Calu3 (cell line): ENCODE data around the gene TCF4. TPM values are rescaled to one million over a fixed set of nuclear protein-coding genes. Genes with fewer than 3 reads are reported as not detected.

ENCODE experiments used
- BruUV-seq: library from RNA; stranded (reverse); fragments of 400-500 nt; replicated peaks from 2 replicates; lab custom pipeline; 2021; lab: Mats Ljungman, UMichigan
- CTCF ChIA-PET: fragments of 300-600 bp; sonication (Branson Sonifier 250); formaldehyde crosslinking; loops from one replicate; lab custom pipeline; 2022; ENCODE audit warnings: antibody characterized with exemption; lab: Charles Lee
- DNase-seq: peaks from one replicate; pipeline ENCODE4 v3.0.0; 2022
- H3K27ac Mint-ChIP-seq: one replicate; pipeline ENCODE4 v1.8.0; 2022; ENCODE audit warnings: mixed read lengths; ENCODE audit not compliant: unreplicated experiment
- H3K27me3 Mint-ChIP-seq: one replicate; pipeline ENCODE4 v1.8.0; 2022; ENCODE audit warnings: mixed read lengths; ENCODE audit not compliant: unreplicated experiment
- H3K36me3 Mint-ChIP-seq: one replicate; pipeline ENCODE4 v1.8.0; 2022; ENCODE audit warnings: mild to moderate bottlenecking, moderate library complexity, mixed read lengths; ENCODE audit not compliant: insufficient read depth, unreplicated experiment
- H3K4me1 Mint-ChIP-seq: one replicate; pipeline ENCODE4 v1.8.0; 2022; ENCODE audit warnings: mild to moderate bottlenecking, low read depth, mixed read lengths; ENCODE audit not compliant: unreplicated experiment
- H3K4me3 Mint-ChIP-seq: one replicate; pipeline ENCODE4 v1.8.0; 2022; ENCODE audit warnings: mild to moderate bottlenecking, low read depth, moderate library complexity, mixed read lengths; ENCODE audit not compliant: unreplicated experiment
- H3K9me3 Mint-ChIP-seq: one replicate; pipeline ENCODE4 v1.8.0; 2022; ENCODE audit warnings: low read depth, mixed read lengths; ENCODE audit not compliant: unreplicated experiment
- intact Hi-C: fragments of 100-400 bp; cut with micrococcal nuclease; formaldehyde crosslinking; loops from one replicate; pipeline ENCODE4 v1.10.0; 2022; ENCODE audit not compliant: unreplicated experiment
- total RNA-seq: library from RNA; stranded (reverse); gene quantifications from 2 replicates; pipeline ENCODE4 v1.2.3, GENCODE V29; 2022
- TF ChIP-seq, protein P1 (sequence below): fragments of 200-600 bp; IDR thresholded peaks from one replicate; pipeline ENCODE4 v1.8.0; 2022; ENCODE audit warnings: antibody characterized with exemption; ENCODE audit not compliant: unreplicated experiment

TCF4 gene
- total RNA-seq, 1 experiment from 2014 or later = 0.21 TPM

- CTCF ChIA-PET = no interaction called here
- H3K9me3 Mint-ChIP-seq = no peaks in the 10 kb centered on the region
- TF ChIP-seq, protein P1, sequence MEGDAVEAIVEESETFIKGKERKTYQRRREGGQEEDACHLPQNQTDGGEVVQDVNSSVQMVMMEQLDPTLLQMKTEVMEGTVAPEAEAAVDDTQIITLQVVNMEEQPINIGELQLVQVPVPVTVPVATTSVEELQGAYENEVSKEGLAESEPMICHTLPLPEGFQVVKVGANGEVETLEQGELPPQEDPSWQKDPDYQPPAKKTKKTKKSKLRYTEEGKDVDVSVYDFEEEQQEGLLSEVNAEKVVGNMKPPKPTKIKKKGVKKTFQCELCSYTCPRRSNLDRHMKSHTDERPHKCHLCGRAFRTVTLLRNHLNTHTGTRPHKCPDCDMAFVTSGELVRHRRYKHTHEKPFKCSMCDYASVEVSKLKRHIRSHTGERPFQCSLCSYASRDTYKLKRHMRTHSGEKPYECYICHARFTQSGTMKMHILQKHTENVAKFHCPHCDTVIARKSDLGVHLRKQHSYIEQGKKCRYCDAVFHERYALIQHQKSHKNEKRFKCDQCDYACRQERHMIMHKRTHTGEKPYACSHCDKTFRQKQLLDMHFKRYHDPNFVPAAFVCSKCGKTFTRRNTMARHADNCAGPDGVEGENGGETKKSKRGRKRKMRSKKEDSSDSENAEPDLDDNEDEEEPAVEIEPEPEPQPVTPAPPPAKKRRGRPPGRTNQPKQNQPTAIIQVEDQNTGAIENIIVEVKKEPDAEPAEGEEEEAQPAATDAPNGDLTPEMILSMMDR = no peak
- no TSS peak for BruUV-seq
- H3K4me3 Mint-ChIP-seq = no peak overlapping the region
- no peak for DNase-seq
- no peak overlapping the region for H3K27ac Mint-ChIP-seq
- no peaks in the 10 kb centered on the region for H3K36me3 Mint-ChIP-seq
- H3K4me1 Mint-ChIP-seq = no peaks in the 10 kb centered on the region
- no peaks in the 10 kb centered on the region for H3K27me3 Mint-ChIP-seq
- intact Hi-C loops = no loop called here
Measured at GRCh38 chr18:55529581-55529980, 58.4 kb downstream of the TCF4 start.

DNA sequence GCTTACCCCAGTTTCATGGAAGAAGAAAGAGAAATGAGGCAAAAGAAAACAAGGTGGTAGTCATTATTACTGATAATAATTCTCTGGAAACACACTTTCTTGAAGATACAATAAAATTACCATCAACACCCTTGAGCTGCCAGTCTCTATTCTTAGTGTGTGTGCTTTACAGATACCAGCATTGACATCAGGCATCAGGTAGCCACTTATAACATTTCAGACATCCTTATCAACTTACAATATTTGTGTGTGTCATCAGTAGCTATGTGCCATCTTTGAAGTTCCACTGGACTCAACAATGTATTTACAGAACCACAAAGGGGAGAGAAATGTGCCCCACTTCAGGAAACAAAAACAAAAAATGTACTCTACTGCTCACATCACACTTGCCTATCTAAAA, 62.1 kb downstream of the TCF4 start:
- Mint-ChIP-seq H3K27ac (no peak overlapping the region), H3K27me3 (no peaks in the 10 kb centered on the region), H3K4me1 (no peaks in the 10 kb centered on the region), H3K36me3 (no peaks in the 10 kb centered on the region), H3K4me3 (no peak overlapping the region), H3K9me3 (no peaks in the 10 kb centered on the region)
- CTCF ChIA-PET = no interaction called here
- intact Hi-C loops = no loop called here
- DNase-seq = no peak
- BruUV-seq = no TSS peak
- TF ChIP-seq, protein P1 = no peak

GRCh38 chr18:55524353-55525073, 63.5 kb downstream of the TCF4 start:
- H3K9me3 Mint-ChIP-seq = no peaks in the 10 kb centered on the region

GRCh38 chr18:55523001-55523400, 65.0 kb downstream of the TCF4 start:
- CTCF ChIA-PET = no interaction called here
- H3K27me3 Mint-ChIP-seq = no peaks in the 10 kb centered on the region
- no peak for DNase-seq
- intact Hi-C loops = no loop called here
- H3K36me3 Mint-ChIP-seq = no peaks in the 10 kb centered on the region
- no peaks in the 10 kb centered on the region for H3K9me3 Mint-ChIP-seq
- no peaks in the 10 kb centered on the region for H3K4me1 Mint-ChIP-seq
- no TSS peak for BruUV-seq
- TF ChIP-seq, protein P1 = no peak
- H3K27ac Mint-ChIP-seq = no peak overlapping the region
- no peak overlapping the region for H3K4me3 Mint-ChIP-seq

More at GRCh38 chr18:55524353-55525073, 63.5 kb downstream of the TCF4 start:
- TF ChIP-seq, protein P1 = no peak
- Mint-ChIP-seq H3K36me3 (no peaks in the 10 kb centered on the region), H3K27me3 (no peaks in the 10 kb centered on the region), H3K4me1 (no peaks in the 10 kb centered on the region), H3K27ac (no peak overlapping the region), H3K4me3 (no peak overlapping the region)
- intact Hi-C loops = no loop called here
- CTCF ChIA-PET = no interaction called here
- no TSS peak for BruUV-seq
- DNase-seq = no peak
